K562 (cell line): ENCODE results near the gene LDLR. TPM values are rescaled to one million over a fixed set of nuclear protein-coding genes. Genes with fewer than 3 reads are reported as not detected.

ENCODE experiments used
- EGR1 ChIP-seq: fragments of 450-650 bp; conservative IDR thresholded peaks from 2 replicates; pipeline ENCODE4 v1.6.1; 2017; ENCODE audit warnings: mild to moderate bottlenecking
- ETS1 ChIP-seq: conservative IDR thresholded peaks from 2 replicates; pipeline ENCODE4 v1.6.1; 2011; ENCODE audit warnings: low read depth, mild to moderate bottlenecking, low read length; ENCODE audit not compliant: control insufficient read depth
- NR2C2 ChIP-seq, 2 experiments: fragments of 200-800 bp in 1 of 2; sonication (Bioruptor generic) in 1 of 2; sonication (generic) in 1 of 2; formaldehyde crosslinking in 1 of 2; IDR thresholded peaks; 2 replicates each; pipeline versions ENCODE4 v1.6.1 to v1.8.0; 2016 to 2022; ENCODE audit warnings: mild to moderate bottlenecking in 1 of 2, missing compliant biosample characterization in 1 of 2, missing genetic modification characterization in 1 of 2, missing genetic modification reagents in 1 of 2
- REST ChIP-seq, 2 experiments: fragments of 450-650 bp; formaldehyde crosslinking in 1 of 2; IDR thresholded peaks; 2 replicates each; pipeline versions ENCODE4 v1.4.0 to v1.6.1; 2014 to 2020; ENCODE audit warnings: mild to moderate bottlenecking in 2 of 2, borderline replicate concordance in 1 of 2, low read depth in 1 of 2
- STAT6 ChIP-seq: sonication (generic); formaldehyde crosslinking; IDR thresholded peaks from 2 replicates; pipeline ENCODE4 v1.8.1; 2023; ENCODE audit warnings: mild to moderate bottlenecking, missing genetic modification reagents
- ZHX1 ChIP-seq: fragments of 150-350 bp; conservative IDR thresholded peaks from 2 replicates; pipeline ENCODE4 v1.6.1; 2014; ENCODE audit warnings: low read length
- ZNF395 ChIP-seq: fragments of 200-800 bp; sonication (Bioruptor generic); IDR thresholded peaks from 2 replicates; pipeline ENCODE4 v1.6.1; 2017; ENCODE audit warnings: missing genetic modification characterization, missing compliant biosample characterization
- polyA plus RNA-seq, 8 experiments: library from polyadenylated mRNA; depleted of rRNA in 4 of 8; stranded (reverse) in 5 of 8; unstranded in 3 of 8; fragments of >200 nt; fragmentation: Nextera tagmentation in 2 of 8; fragmentation: Illumina TruSeq in 1 of 8; extraction: Ambion mirVana in 2 of 8; extraction: Trizol in 1 of 8; gene quantifications; 2 replicates each; pipeline versions ENCODE4 v1.2.1 to v1.2.3, GENCODE V29; 2011 to 2014; ENCODE audit warnings: inconsistent platforms in 1 of 8, missing spikeins in 1 of 8
- total RNA-seq, 7 experiments: library from RNA; depleted of rRNA in 6 of 7; stranded (reverse); fragments of >200 nt in 6 of 7; fragmentation: Illumina TruSeq in 2 of 7; extraction: Trizol in 2 of 7; gene quantifications; 2 replicates each; pipeline versions ENCODE4 v1.2.1 to v1.2.3, GENCODE V29; 2011 to 2021; ENCODE audit warnings: low replicate concordance in 1 of 7

Gene LDLR
- total and polyA plus RNA-seq, 9 of the 15 experiments (the other 6 are each of a cell fraction or from before 2014, with no cell fraction given): 19.9 to 114 (median 56.3) TPM

- no peak for TF ChIP-seq REST (IDR thresholded peaks at IDR 0.05; ENCODE audit: borderline replicate concordance)
- TF ChIP-seq REST (CRISPR knock-in tag; IDR thresholded peaks at IDR 0.05; ENCODE audit: low read depth): 0 out of 2 replicates have a peak, but pooled peaks have one; percentile 42
- TF ChIP-seq ZHX1: 0 out of 2 replicates have a peak, but pooled peaks have one; percentile 45
- TF ChIP-seq ETS1: peak; percentile 84
- TF ChIP-seq ZNF395 (CRISPR knock-in tag): 0 out of 2 replicates have a peak, but pooled peaks have one; percentile 5
- 0 out of 2 replicates have a peak, but pooled peaks have one; percentile 30 for TF ChIP-seq NR2C2 (CRISPR knock-in tag; IDR thresholded peaks at IDR 0.05)
- peak; percentile 3; the same call in 1 of the 2 replicates for TF ChIP-seq NR2C2 (tag; IDR thresholded peaks at IDR 0.05)
- no peak for TF ChIP-seq EGR1
- TF ChIP-seq STAT6 (CRISPR knock-in tag): no peak
Measured at GRCh38 chr19:11089254-11090013, at the start of gene LDLR (continued).
